Spleen (tissue), 11 donors: Measurements from ENCODE around the gene WDR17. TPM values are rescaled to one million over a fixed set of nuclear protein-coding genes. Genes with fewer than 3 reads are reported as not detected.

ENCODE experiments used
- DNase-seq: peaks from one replicate; pipeline ENCODE4 v3.0.0-alpha.2; 2020
- H3K27ac ChIP-seq, 8 donors: fragments of 200-600 bp; sonication (generic) in 7 of 8; 1 replicate in 4 of 8; 2 replicates in 4 of 8; pipeline versions ENCODE4 v1.5.0 to v1.8.0; 2016 to 2021; ENCODE audit warnings: inconsistent platforms in 4 of 8, mild to moderate bottlenecking in 4 of 8, moderate library complexity in 1 of 8
- H3K27me3 ChIP-seq, 7 donors: fragments of 200-600 bp; sonication (generic) in 6 of 7; replicated peaks in 1 of 7; 1 replicate in 4 of 7; 2 replicates in 3 of 7; pipeline versions ENCODE4 v1.5.0 to v1.8.0; 2016 to 2021; ENCODE audit warnings: inconsistent platforms in 3 of 7, mild to moderate bottlenecking in 1 of 7
- H3K36me3 ChIP-seq, 6 donors: fragments of 200-600 bp; sonication (generic) in 5 of 6; 1 replicate in 4 of 6; 2 replicates in 2 of 6; pipeline versions ENCODE4 v1.5.0 to v1.8.0; 2016 to 2021; ENCODE audit warnings: inconsistent platforms in 2 of 6
- H3K4me1 ChIP-seq, 6 donors: fragments of 200-600 bp; sonication (generic) in 5 of 6; 1 replicate in 3 of 6; 2 replicates in 3 of 6; pipeline versions ENCODE4 v1.5.0 to v1.8.0; 2016 to 2021; ENCODE audit warnings: inconsistent platforms in 3 of 6
- H3K4me3 ChIP-seq, 8 donors: fragments of 200-600 bp; sonication (generic) in 7 of 8; 1 replicate in 4 of 8; 2 replicates in 4 of 8; pipeline versions ENCODE4 v1.5.0 to v1.8.0; 2016 to 2021; ENCODE audit warnings: inconsistent platforms in 4 of 8, mild to moderate bottlenecking in 4 of 8, moderate library complexity in 2 of 8
- H3K9me3 ChIP-seq, 8 donors: fragments of 200-600 bp; sonication (generic) in 7 of 8; 1 replicate in 4 of 8; 2 replicates in 4 of 8; pipeline versions ENCODE4 v1.5.0 to v1.8.0; 2016 to 2021; ENCODE audit warnings: inconsistent platforms in 4 of 8
- CTCF ChIP-seq, 11 experiments: fragments of 200-600 bp in 7 of 11; fragments of 450-650 bp in 4 of 11; sonication (generic) in 4 of 11; IDR thresholded peaks in 8 of 11; conservative IDR thresholded peaks in 3 of 11; 1 replicate in 7 of 11; 2 replicates in 4 of 11; pipeline versions ENCODE4 v1.4.0 to v1.8.0; 2016 to 2021; ENCODE audit warnings: antibody characterized with exemption in 11 of 11, inconsistent platforms in 4 of 11, mild to moderate bottlenecking in 1 of 11
- POLR2A ChIP-seq, 3 donors: fragments of 450-650 bp; IDR thresholded peaks; one replicate each; pipeline ENCODE4 v1.5.1; 2017; ENCODE audit warnings: antibody characterized with exemption in 3 of 3, mild to moderate bottlenecking in 1 of 3
- POLR2AphosphoS5 ChIP-seq, 3 donors: sonication (generic); formaldehyde crosslinking; IDR thresholded peaks; one replicate each; pipeline ENCODE4 v1.5.1; 2017; ENCODE audit warnings: antibody characterized with exemption in 3 of 3
- WGBS, 5 donors: extraction: QIAGEN DNeasy Blood & Tissue Kit in 3 of 5; methylation state at CpG; one replicate each; pipeline versions ENCODE4 v1.1.5 to v1.1.7; 2013 to 2018; 5-methylcytosine and 5-hydroxymethylcytosine counted together
- intact Hi-C: fragments of 100-400 bp; cut with DNase I; formaldehyde crosslinking; loops from one replicate; pipeline ENCODE4 v1.15.0; 2023; ENCODE audit warnings: low total_unique reads
- polyA plus RNA-seq, 3 donors: library from polyadenylated mRNA; stranded (reverse); fragments of 200-250 nt; gene quantifications; one replicate each; pipeline ENCODE4 v1.2.1, GENCODE V29; 2013
- total RNA-seq, 7 donors: library from RNA; depleted of rRNA in 3 of 7; stranded (reverse); fragments of >200 nt in 3 of 7; fragmentation: NEBNext Ultra II Directional in 4 of 7; extraction: Animal tissue kit (Norgen Biotek cat#: 25700) in 4 of 7; gene quantifications; one replicate each; pipeline versions ENCODE4 v1.1.0 to v1.2.1, GENCODE V29; 2016 to 2021
- donor health status: healthy with polysubstance abuse.
- donor health status: DM: no; HTN: no; CAD: no; lungs with moderate emphysema.
- donor health status: DM: no; HTN: no; CAD: no.
- donor health status: Bipolar disorder and iron deficiency.
- donor health status: healthy.
- donor health status: DM: no; HTN: no; CAD: no.
- donor health status: DM: yes; HTN: yes; CAD: no.

The WDR17 gene
- total and polyA plus RNA-seq, 10 donors = 0.55 to 4.7 (median 2.2) TPM

DNA sequence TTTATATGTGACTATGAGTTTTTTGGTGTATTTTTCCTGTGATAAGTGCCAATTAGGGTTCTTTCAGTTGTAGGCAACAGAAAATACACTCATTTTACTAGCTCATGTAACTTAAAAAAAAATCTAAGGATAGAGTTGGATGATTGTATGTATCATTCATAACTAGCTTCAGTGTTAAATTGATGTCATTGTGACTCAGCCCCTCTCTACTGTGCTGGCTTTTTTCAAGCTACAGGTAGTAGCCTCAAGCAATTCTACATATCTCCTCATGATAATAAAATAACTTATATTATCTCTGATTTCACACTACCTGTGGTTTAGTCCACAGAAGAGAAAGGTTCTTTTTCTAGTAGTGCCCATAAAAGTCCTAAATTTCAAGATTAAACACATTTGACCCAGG is 11.9 kb downstream of the WDR17 start:
- Histone ChIP-seq H3K27me3 (no peaks in the 10 kb centered on the region), H3K27ac (no peak overlapping the region), H3K9me3 (no peaks in the 10 kb centered on the region), H3K4me3 (no peak overlapping the region), H3K4me1 (no peaks in the 10 kb centered on the region), H3K36me3 (no peaks in the 10 kb centered on the region)
- no peak for DNase-seq
- intact Hi-C loops = no loop called here
- no peak for TF ChIP-seq CTCF (IDR thresholded peaks at IDR 0.05 in 8 of 11, conservative IDR thresholded peaks at IDR 0.05 in 3 of 11)
- no peak for TF ChIP-seq POLR2A (IDR thresholded peaks at IDR 0.05)
- TF ChIP-seq POLR2AphosphoS5 (IDR thresholded peaks at IDR 0.05) = no peak

DNA sequence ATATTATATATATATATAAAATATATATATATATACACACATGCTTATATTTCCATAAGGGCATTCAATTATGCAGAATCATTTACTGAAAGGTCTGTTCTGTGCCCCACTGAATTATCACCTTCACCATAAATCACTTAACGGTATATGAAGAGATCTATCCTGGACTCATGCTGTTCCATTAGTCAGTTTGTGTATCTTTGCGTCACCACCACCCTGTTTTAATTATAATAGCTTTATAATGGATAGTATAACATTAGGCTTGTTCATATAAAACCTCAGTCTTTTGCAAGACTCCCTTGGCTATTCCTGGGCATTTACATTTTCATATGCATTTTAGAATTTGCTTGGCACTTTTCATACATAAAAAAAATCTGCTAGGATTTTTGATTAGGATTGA is 19.1 kb downstream of the WDR17 start:
- H3K9me3 ChIP-seq = no peaks in the 10 kb centered on the region
- no peaks in the 10 kb centered on the region for H3K27me3 ChIP-seq
- H3K27ac ChIP-seq = no peak overlapping the region
- H3K36me3 ChIP-seq = no peaks in the 10 kb centered on the region
- intact Hi-C loops = no loop called here
- DNase-seq = no peak
- TF ChIP-seq POLR2A (IDR thresholded peaks at IDR 0.05) (no peak), CTCF (IDR thresholded peaks at IDR 0.05 in 8 of 11, conservative IDR thresholded peaks at IDR 0.05 in 3 of 11) (no peak), POLR2AphosphoS5 (IDR thresholded peaks at IDR 0.05) (no peak)
- WGBS, 5 donors = 82 to 92% (median 86%) methylated on average over 2 of the region's 2 CpGs
- peaks cover 0 to 6% (median 0%) of the 10 kb centered on the region in 6 donors for H3K4me1 ChIP-seq
- no peak overlapping the region for H3K4me3 ChIP-seq

- Histone ChIP-seq H3K4me3 (no peak overlapping the region), H3K4me1 (peaks cover 0 to 8% (median 0%) of the 10 kb centered on the region in 6 donors), H3K36me3 (no peaks in the 10 kb centered on the region), H3K9me3 (peaks cover 0 to 11% (median 3%) of the 10 kb centered on the region in 8 donors), H3K27me3 (no peaks in the 10 kb centered on the region), H3K27ac (no peak overlapping the region)
- intact Hi-C loops = no loop called here
- 13 to 42% (median 22%) methylated on average over 2 of the region's 2 CpGs for WGBS, 5 donors
- DNase-seq = no peak
- TF ChIP-seq POLR2AphosphoS5 (IDR thresholded peaks at IDR 0.05) = no peak
- TF ChIP-seq POLR2A (IDR thresholded peaks at IDR 0.05) = no peak
- TF ChIP-seq CTCF (IDR thresholded peaks at IDR 0.05 in 8 of 11, conservative IDR thresholded peaks at IDR 0.05 in 3 of 11) = no peak
Observed at GRCh38 chr4:176090115-176090514, 24.5 kb downstream of the WDR17 start.

DNA sequence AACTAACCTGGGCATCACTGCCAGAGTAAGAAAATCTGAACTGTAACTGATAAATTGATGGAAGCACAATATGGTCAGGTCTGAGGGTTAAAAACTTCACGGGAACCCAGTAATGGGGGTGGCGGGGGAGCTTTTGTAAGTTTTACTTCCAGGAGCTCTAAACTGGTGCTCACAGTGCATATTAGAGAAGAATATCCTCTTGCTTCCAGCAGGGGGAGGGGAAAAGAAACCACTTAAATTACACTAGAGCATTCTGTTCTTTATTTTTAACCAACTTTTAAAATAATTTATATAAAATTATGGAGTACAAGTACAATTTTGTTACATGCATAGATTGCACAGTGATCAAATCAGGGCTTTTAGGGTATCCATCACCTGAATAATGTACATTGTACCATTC is 33.7 kb downstream of the WDR17 start:
- Histone ChIP-seq H3K9me3 (peaks cover 0 to 18% (median 11%) of the 10 kb centered on the region in 8 donors), H3K36me3 (no peaks in the 10 kb centered on the region), H3K27me3 (no peaks in the 10 kb centered on the region), H3K4me3 (no peak overlapping the region), H3K27ac (no peak overlapping the region), H3K4me1 (no peaks in the 10 kb centered on the region)
- DNase-seq = no peak
- TF ChIP-seq POLR2A (IDR thresholded peaks at IDR 0.05) = no peak
- no peak for TF ChIP-seq CTCF (IDR thresholded peaks at IDR 0.05 in 8 of 11, conservative IDR thresholded peaks at IDR 0.05 in 3 of 11)
- no peak for TF ChIP-seq POLR2AphosphoS5 (IDR thresholded peaks at IDR 0.05)
- intact Hi-C loops = no loop called here
- 77 to 93% (median 88%) methylated on average over 2 of the region's 2 CpGs for WGBS, 5 donors
